GM18499 (cell line): ENCODE data around the gene TP53TG3F.
"Not testable (repeated sequence)": the region's sequence is repeated elsewhere in the genome, so short reads cannot be mapped to it uniquely, and the experiment has no call there.

Source experiments
- ATAC-seq: cut with Tn5 transposase; IDR thresholded peaks from one replicate; pipeline ENCODE4 v1.9.1; 2021; ENCODE audit warnings: moderate number of reproducible peaks; ENCODE audit not compliant: insufficient read depth, unreplicated experiment

TP53TG3F gene

GRCh38 chr16:33459312-33459711 lies at the start of gene TP53TG3F:
TSS of gene TP53TG3F (plus strand) at chr16:33459612. CDS start at chr16:33459680, 68 bp downstream.
- ATAC-seq: not testable (repeated sequence)

- ATAC-seq: not testable (repeated sequence)
These were observed 32.2 kb downstream of the TP53TG3F start for GRCh38 chr16:33491611-33492010.

GRCh38 chr16:33507231-33507630 lies 47.8 kb downstream of the TP53TG3F start:
- not testable (repeated sequence) for ATAC-seq

GRCh38 chr16:33509070-33509469 lies 49.7 kb downstream of the TP53TG3F start:
- not testable (repeated sequence) for ATAC-seq

- ATAC-seq: not testable (repeated sequence)
These were observed 50.5 kb downstream of the TP53TG3F start for GRCh38 chr16:33509906-33510305.
